Spleen (tissue), 11 donors: ENCODE measurements around the gene KLHDC10. TPM values are rescaled to one million over a fixed set of nuclear protein-coding genes. Genes with fewer than 3 reads are reported as not detected.

Source experiments
- DNase-seq: peaks from one replicate; pipeline ENCODE4 v3.0.0-alpha.2; 2020
- H3K27ac ChIP-seq, 8 donors: fragments of 200-600 bp; sonication (generic) in 7 of 8; 1 replicate in 4 of 8; 2 replicates in 4 of 8; pipeline versions ENCODE4 v1.5.0 to v1.8.0; 2016 to 2021; ENCODE audit warnings: inconsistent platforms in 4 of 8, mild to moderate bottlenecking in 4 of 8, moderate library complexity in 1 of 8
- H3K27me3 ChIP-seq, 7 donors: fragments of 200-600 bp; sonication (generic) in 6 of 7; replicated peaks in 1 of 7; 1 replicate in 4 of 7; 2 replicates in 3 of 7; pipeline versions ENCODE4 v1.5.0 to v1.8.0; 2016 to 2021; ENCODE audit warnings: inconsistent platforms in 3 of 7, mild to moderate bottlenecking in 1 of 7
- H3K36me3 ChIP-seq, 6 donors: fragments of 200-600 bp; sonication (generic) in 5 of 6; 1 replicate in 4 of 6; 2 replicates in 2 of 6; pipeline versions ENCODE4 v1.5.0 to v1.8.0; 2016 to 2021; ENCODE audit warnings: inconsistent platforms in 2 of 6
- H3K4me1 ChIP-seq, 6 donors: fragments of 200-600 bp; sonication (generic) in 5 of 6; 1 replicate in 3 of 6; 2 replicates in 3 of 6; pipeline versions ENCODE4 v1.5.0 to v1.8.0; 2016 to 2021; ENCODE audit warnings: inconsistent platforms in 3 of 6
- H3K4me3 ChIP-seq, 8 donors: fragments of 200-600 bp; sonication (generic) in 7 of 8; 1 replicate in 4 of 8; 2 replicates in 4 of 8; pipeline versions ENCODE4 v1.5.0 to v1.8.0; 2016 to 2021; ENCODE audit warnings: inconsistent platforms in 4 of 8, mild to moderate bottlenecking in 4 of 8, moderate library complexity in 2 of 8
- H3K9me3 ChIP-seq, 8 donors: fragments of 200-600 bp; sonication (generic) in 7 of 8; 1 replicate in 4 of 8; 2 replicates in 4 of 8; pipeline versions ENCODE4 v1.5.0 to v1.8.0; 2016 to 2021; ENCODE audit warnings: inconsistent platforms in 4 of 8
- POLR2A ChIP-seq, 3 donors: fragments of 450-650 bp; IDR thresholded peaks; one replicate each; pipeline ENCODE4 v1.5.1; 2017; ENCODE audit warnings: antibody characterized with exemption in 3 of 3, mild to moderate bottlenecking in 1 of 3
- POLR2AphosphoS5 ChIP-seq, 3 donors: sonication (generic); formaldehyde crosslinking; IDR thresholded peaks; one replicate each; pipeline ENCODE4 v1.5.1; 2017; ENCODE audit warnings: antibody characterized with exemption in 3 of 3
- WGBS, 5 donors: extraction: QIAGEN DNeasy Blood & Tissue Kit in 3 of 5; methylation state at CpG; one replicate each; pipeline versions ENCODE4 v1.1.5 to v1.1.7; 2013 to 2018; 5-methylcytosine and 5-hydroxymethylcytosine counted together
- intact Hi-C: fragments of 100-400 bp; cut with DNase I; formaldehyde crosslinking; loops from one replicate; pipeline ENCODE4 v1.15.0; 2023; ENCODE audit warnings: low total_unique reads
- polyA plus RNA-seq, 3 donors: library from polyadenylated mRNA; stranded (reverse); fragments of 200-250 nt; gene quantifications; one replicate each; pipeline ENCODE4 v1.2.1, GENCODE V29; 2013
- total RNA-seq, 7 donors: library from RNA; depleted of rRNA in 3 of 7; stranded (reverse); fragments of >200 nt in 3 of 7; fragmentation: NEBNext Ultra II Directional in 4 of 7; extraction: Animal tissue kit (Norgen Biotek cat#: 25700) in 4 of 7; gene quantifications; one replicate each; pipeline versions ENCODE4 v1.1.0 to v1.2.1, GENCODE V29; 2016 to 2021
- TF ChIP-seq, protein P1 (sequence below), 11 experiments: fragments of 200-600 bp in 7 of 11; fragments of 450-650 bp in 4 of 11; sonication (generic) in 4 of 11; IDR thresholded peaks in 8 of 11; conservative IDR thresholded peaks in 3 of 11; 1 replicate in 7 of 11; 2 replicates in 4 of 11; pipeline versions ENCODE4 v1.4.0 to v1.8.0; 2016 to 2021; ENCODE audit warnings: antibody characterized with exemption in 11 of 11, inconsistent platforms in 4 of 11, mild to moderate bottlenecking in 1 of 11
- donor health status: healthy with polysubstance abuse.
- donor health status: DM: no; HTN: no; CAD: no; lungs with moderate emphysema.
- donor health status: DM: no; HTN: no; CAD: no.
- donor health status: Bipolar disorder and iron deficiency.
- donor health status: healthy.
- donor health status: DM: no; HTN: no; CAD: no.
- donor health status: DM: yes; HTN: yes; CAD: no.

KLHDC10 gene
- total and polyA plus RNA-seq, 10 donors, result 4.8 to 33.7 (median 21.9) TPM

DNA sequence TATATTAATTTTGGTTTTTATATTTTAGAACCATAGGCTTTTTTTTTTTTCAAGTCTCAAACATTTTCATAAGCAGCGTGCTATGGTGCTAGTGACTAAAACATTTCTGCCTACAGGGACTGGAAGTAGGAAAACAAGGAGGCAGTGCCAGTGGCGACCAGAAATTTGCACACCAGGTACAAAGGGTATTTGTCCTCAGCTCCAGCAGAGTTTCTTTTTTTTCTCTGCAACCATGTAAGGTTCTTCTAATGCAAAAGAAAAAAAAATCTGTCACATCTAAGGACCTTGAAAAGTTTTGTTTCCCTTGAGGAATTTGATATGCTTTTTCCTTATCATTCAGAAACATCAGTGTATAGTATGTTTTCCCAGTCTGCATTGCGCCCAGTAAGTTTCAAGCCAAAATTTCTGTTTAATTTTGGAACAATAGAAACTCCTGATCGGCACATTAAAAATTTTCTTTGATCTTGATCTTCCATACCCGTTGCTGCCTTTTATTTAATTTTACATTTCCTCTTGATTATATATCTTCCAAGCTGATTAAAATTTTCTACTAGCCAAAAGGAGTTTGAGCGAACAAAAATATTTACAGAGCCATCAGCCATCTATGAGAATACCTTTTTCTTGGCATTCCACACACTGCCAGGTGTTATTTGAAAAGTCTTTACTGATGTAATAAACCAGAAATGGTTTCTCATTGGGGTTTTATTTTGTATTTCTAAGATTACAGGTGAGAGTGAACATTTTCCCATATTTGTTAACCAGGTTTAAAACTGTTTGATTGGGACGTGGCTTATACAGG, 956 bp upstream of the KLHDC10 start:
- H3K4me3 ChIP-seq, result peak overlapping the region; percentile 29 to 98 (median 94)
- no peaks in the 10 kb centered on the region for H3K36me3 ChIP-seq
- TF ChIP-seq POLR2A (IDR thresholded peaks at IDR 0.05), result no peak
- TF ChIP-seq, protein P1, sequence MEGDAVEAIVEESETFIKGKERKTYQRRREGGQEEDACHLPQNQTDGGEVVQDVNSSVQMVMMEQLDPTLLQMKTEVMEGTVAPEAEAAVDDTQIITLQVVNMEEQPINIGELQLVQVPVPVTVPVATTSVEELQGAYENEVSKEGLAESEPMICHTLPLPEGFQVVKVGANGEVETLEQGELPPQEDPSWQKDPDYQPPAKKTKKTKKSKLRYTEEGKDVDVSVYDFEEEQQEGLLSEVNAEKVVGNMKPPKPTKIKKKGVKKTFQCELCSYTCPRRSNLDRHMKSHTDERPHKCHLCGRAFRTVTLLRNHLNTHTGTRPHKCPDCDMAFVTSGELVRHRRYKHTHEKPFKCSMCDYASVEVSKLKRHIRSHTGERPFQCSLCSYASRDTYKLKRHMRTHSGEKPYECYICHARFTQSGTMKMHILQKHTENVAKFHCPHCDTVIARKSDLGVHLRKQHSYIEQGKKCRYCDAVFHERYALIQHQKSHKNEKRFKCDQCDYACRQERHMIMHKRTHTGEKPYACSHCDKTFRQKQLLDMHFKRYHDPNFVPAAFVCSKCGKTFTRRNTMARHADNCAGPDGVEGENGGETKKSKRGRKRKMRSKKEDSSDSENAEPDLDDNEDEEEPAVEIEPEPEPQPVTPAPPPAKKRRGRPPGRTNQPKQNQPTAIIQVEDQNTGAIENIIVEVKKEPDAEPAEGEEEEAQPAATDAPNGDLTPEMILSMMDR (IDR thresholded peaks at IDR 0.05 in 8 of 11, conservative IDR thresholded peaks at IDR 0.05 in 3 of 11), result no peak
- TF ChIP-seq POLR2AphosphoS5 (IDR thresholded peaks at IDR 0.05), result no peak
- peaks cover 21 to 50% (median 40%) of the 10 kb centered on the region in 6 donors for H3K4me1 ChIP-seq
- no peaks in the 10 kb centered on the region for H3K9me3 ChIP-seq
- intact Hi-C loops, result no loop called here
- WGBS, 5 donors, result 69 to 77% (median 71%) methylated on average over 7 of the region's 7 CpGs
- H3K27ac ChIP-seq, result peak overlapping the region; percentile 77 to 92 (median 90)
- DNase-seq, result no peak
- no peaks in the 10 kb centered on the region for H3K27me3 ChIP-seq

DNA sequence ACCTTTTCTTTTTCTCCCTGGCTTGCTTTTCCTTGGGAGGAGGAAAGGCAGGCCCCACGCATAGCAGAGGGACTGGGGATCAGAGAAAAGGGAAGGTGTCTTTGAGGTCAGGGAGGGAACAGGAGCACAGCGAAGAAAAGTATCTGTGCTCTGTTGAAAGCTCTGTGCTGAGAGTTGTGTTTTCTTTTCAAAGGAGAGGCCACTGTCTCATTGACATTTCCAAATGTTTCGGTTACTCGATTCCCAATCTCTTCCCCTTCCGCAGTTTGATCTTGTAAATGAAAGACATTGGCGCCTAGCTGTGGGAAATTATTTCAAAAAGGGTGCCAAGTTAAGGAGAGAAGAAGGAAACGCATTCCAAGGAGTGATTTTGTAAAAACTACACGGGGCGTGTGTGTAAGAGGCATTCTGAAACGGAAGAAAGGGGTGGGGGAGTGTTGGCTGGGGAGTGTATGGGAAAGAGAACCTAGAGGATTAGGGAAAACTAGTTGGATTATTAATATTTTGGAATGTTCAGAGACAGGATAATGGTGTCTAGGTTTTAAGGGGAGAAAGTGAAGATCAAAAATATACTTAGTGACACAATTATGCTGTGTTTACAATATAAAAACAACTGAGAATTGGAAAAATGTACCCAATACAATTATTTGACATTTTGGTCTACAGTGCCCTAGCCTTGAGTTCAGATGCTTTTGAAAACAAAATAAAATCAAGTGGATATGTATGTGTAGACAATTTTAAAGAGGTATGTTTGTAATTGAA, 708 bp downstream of the KLHDC10 start:
- H3K27me3 ChIP-seq, result no peaks in the 10 kb centered on the region
- no peaks in the 10 kb centered on the region for H3K9me3 ChIP-seq
- intact Hi-C loops, result loop anchor here (10.0 kb wide), 1 partner anchor 684 kb away; no protein-coding TSS in a partner anchor
- H3K4me3 ChIP-seq, result peak overlapping the region; percentile 69 to 98 (median 94)
- TF ChIP-seq POLR2A (IDR thresholded peaks at IDR 0.05), result no peak
- TF ChIP-seq, protein P1 (IDR thresholded peaks at IDR 0.05 in 8 of 11, conservative IDR thresholded peaks at IDR 0.05 in 3 of 11), result no peak
- no peak for TF ChIP-seq POLR2AphosphoS5 (IDR thresholded peaks at IDR 0.05)
- H3K27ac ChIP-seq, result peak overlapping the region; percentile 61 to 92 (median 90)
- 0 to 1% (median 0%) methylated on average over 10 of the region's 10 CpGs for WGBS, 5 donors
- H3K36me3 ChIP-seq, result no peaks in the 10 kb centered on the region
- no peak for DNase-seq
- H3K4me1 ChIP-seq, result peaks cover 27 to 64% (median 54%) of the 10 kb centered on the region in 6 donors

DNA sequence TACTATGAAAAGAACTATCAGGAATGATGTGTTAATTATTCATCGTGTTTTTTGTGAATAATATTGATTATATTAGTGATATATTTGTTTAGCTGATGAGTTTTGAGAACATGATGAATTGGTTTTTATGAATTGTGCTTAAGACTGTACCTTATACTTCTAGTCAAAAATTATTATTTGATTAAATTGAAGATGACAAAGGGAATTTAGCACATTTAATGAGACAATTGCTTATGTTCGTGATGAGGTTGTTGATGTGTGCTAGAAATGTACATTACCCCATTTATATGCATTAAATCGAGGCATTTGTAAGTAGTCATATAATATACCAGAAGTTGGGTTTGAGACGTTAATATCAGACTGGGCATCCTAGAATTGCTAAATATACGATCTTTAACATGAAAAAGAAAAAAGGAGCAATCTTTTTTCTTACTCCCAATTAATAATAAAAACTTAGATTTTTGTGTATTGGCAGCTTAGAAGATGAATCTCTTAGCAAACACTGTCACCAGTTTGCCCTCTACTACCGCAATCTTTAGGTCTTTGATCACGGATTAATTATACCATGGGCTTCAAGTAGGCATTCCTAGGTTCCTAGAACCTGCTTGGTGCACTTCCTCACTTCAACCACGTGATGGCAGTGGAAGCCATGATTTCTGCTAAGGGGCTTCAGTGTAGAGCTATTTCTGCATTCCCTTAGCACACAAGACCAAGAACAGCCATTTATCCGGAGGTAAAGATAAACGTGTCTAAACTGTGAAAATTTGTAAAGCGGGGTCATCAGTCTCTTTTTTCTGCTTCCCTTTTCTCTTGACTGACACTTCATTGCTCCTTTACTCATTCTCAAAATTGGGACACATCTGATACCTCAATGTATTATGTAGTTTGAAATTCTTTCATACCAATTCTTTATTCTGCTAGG, 1.6 kb downstream of the KLHDC10 start:
- no peaks in the 10 kb centered on the region for H3K9me3 ChIP-seq
- WGBS, 5 donors, result 7 to 11% (median 9%) methylated on average over 11 of the region's 11 CpGs
- no peaks in the 10 kb centered on the region for H3K27me3 ChIP-seq
- DNase-seq, result no peak
- TF ChIP-seq POLR2AphosphoS5 (IDR thresholded peaks at IDR 0.05) (peak in 1 of 3 donors; percentile 25), POLR2A (IDR thresholded peaks at IDR 0.05) (no peak)
- TF ChIP-seq, protein P1 (IDR thresholded peaks at IDR 0.05 in 8 of 11, conservative IDR thresholded peaks at IDR 0.05 in 3 of 11), result peak; percentile 88 to 96 (median 92)
- H3K36me3 ChIP-seq, result no peaks in the 10 kb centered on the region
- peak overlapping the region in 1 of 8 donors; percentile 92 for H3K27ac ChIP-seq
- H3K4me3 ChIP-seq, result peak overlapping the region; percentile 69 to 98 (median 94)
- intact Hi-C loops, result loop anchor here (10.0 kb wide), 1 partner anchor 683 kb away; no protein-coding TSS in a partner anchor
- H3K4me1 ChIP-seq, result peaks cover 27 to 73% (median 60%) of the 10 kb centered on the region in 6 donors
